ACHN (cell line): Measurements from ENCODE around the gene YPEL2.

Experiments used
- DNase-seq: peaks from one replicate; pipeline ENCODE4 v3.0.0-alpha.2; 2015
- in situ Hi-C: cut with HindIII; loops from 2 replicates; pipeline ENCODE4 v1.10.0; 2017; ENCODE audit warnings: low sequenced_read_pairs, low pct_ligation_motif_present, low pct_unique_long_range_greater_than_20kb

Gene YPEL2

GRCh38 chr17:59353106-59353854, 21.8 kb downstream of the YPEL2 start:
- no peak for DNase-seq
- in situ Hi-C loops, result no loop called here

DNA sequence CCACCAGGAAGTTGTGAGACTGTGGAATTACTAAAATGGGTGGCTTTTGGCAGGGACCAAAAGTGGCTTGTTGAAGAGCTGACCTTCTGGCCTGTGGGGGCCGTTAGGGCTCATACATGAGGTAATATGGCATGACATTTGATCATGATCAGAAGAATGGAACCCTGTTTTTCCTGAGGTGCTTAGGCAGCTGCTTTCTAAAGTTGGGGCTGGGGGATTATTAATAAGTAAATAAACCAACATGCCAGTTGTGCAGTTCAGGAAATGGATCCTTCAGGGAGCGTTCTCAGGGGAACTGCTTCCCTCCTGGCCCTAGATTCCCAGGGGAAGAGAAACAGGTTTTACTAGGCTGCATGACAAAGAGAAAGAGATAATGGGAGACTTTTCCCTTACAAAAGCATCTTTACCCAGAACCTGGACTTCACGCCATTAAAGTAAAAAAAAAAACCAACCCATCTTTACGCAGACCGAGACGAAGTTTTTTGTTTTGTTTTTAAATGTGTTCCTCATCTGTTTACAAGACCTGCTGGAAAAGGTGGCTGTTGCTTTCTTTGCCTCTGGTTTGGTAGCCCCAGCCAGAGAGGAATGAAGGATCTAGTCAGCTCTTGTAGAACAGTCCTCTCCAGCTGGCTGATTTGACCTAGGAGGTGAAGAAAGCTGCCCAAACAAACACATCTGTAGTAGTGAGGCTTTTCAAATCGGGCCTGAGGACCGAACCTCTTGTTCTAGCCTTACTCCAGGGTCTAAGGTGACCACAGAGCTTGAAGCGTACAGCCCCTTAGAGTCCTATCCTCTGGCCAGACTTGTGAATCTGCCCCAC, 22.7 kb downstream of the YPEL2 start:
- in situ Hi-C loops, result no loop called here
- DNase-seq, result no peak

- in situ Hi-C loops, result no loop called here
- DNase-seq, result no peak
Observed at GRCh38 chr17:59355030-59355701, 23.7 kb downstream of the YPEL2 start.

GRCh38 chr17:59355702-59356325, 24.4 kb downstream of the YPEL2 start:
- in situ Hi-C loops, result no loop called here
- no peak for DNase-seq

DNA sequence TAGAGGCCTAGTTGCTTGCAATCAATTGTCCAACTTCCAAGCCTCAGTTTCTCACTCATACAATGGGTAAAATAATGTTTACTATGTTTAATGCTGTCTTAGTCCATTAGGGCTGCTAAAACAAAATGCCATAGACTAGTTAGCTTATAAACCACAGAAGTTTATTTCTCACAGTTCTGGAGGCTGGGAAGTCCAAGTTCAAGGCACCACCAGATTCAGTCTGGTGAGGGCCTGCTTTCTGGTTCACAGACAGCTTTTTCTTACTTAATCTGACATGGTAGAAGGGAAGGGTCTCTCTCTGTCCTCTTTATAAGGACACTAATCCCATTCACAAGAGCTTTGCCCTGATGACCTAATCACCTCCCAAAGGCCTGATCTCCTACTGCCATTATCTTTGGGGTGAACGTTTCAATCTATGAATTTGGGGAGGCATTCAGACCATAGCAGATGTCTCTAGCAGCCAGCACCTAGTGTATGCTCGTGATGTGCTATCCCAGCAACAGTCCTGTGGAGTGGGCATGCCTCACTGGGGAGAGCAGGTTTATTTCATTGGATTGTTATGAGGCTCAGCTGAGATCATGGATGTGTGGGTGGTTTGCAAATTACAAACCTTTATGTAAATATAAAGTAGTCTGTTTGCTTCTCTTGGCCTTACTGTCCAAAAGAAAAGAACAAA, 25.2 kb downstream of the YPEL2 start:
- in situ Hi-C loops, result no loop called here
- DNase-seq, result no peak

DNA sequence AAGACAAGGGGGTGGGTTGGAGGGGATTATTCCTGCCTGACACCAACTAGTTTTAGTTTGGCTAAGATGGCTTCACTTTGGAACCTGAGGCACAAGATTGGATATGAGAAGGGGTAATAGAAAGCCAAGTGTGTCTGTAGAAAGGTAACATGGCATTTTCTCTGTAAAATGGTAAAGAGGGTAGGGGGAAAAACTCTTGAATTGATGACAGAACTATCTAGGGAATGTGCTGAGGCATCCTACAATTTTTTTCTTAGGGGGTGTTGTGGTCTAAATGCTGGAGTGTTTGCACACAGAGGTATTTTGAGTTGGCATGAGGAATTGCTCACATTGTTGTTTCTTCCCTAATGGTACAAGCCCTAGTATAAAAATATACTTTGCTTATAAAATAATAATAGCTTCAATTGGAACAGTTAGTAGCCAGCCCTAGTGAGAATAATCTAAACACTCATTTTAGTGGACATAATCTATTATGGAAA, 25.8 kb downstream of the YPEL2 start:
- DNase-seq, result no peak
- in situ Hi-C loops, result no loop called here

DNA sequence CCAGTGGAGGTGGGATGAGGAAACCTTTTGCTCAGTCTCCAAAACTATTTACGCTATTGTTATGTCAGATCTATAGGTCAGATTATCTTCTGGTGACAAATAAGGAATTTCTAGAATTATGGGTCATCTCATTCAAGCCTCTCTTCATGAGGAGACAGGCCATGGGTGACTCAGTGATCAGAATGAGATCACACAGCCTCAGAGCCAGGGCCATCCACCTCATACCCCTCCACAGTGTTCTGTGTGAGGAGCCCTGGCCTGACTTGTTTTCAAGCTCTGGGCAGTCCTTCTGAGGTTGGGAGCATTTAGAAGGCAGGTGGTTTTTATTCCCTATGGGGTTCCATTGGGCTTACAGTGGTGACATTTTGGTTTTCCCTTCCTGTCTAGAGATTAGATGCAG, 26.5 kb downstream of the YPEL2 start:
- DNase-seq, result no peak
- in situ Hi-C loops, result no loop called here

- no peak for DNase-seq
- in situ Hi-C loops, result no loop called here
Observed at GRCh38 chr17:59361386-59361785, 29.9 kb downstream of the YPEL2 start.

DNA sequence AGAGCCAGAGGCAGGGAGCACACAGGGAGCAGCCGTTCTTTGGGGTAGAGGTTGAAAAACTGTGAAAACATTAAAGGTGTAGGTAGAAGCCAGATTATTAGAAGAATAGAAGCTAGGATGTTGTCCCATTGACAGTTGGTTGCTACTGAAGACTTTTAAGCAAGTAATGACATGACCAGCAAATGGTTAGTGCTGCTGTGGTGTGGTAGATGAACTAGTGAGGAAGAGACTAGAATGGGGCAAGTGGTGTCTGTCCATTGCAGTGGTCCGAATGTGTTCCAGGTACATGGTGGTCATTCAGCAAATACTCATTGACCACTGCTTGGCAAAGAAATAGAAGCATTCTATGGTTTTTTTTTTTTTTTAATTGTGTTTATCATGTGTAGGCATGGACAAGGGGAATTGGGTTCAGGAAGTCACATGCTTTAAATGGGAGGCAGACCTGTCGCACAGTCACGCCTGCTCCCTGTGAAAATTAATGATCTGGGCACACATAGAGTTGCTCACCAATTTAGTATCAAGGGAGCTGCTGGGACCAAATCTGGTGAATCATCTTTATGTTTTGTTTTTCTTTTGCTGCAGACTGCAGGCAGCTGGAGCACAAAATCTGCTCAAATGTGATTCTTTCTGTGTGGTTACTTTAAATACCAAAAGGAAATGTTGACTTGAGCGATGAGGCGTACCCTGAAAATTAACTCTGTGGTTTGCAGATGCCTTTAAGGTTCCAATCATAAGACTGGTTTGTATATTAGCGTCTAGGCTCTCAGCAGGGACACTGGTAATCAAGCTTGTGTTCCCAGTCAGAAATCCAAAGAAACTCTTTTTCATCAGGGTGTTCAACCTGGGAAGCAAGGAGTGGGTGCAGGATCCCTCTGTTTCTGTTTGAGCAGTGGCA, 30.7 kb downstream of the YPEL2 start:
- DNase-seq, result peak; percentile 34
- in situ Hi-C loops, result no loop called here

DNA sequence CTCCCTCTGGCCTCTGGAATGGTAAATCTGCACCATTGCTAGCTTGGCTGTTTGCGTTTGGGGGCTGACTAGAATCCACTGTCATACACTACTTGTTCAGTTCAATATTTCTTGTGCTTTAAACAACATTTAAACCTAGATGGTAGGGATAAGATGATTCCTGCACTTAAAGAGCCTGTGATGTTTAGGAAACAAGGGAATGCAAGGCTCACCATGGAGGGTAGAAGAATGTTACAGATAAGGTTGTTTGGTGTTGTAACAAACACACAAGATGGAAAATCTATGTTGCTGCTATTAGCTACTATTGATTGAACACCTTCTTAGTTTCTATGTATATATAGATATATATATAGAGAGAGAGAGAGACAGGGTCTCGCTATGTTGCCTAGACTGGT, 31.4 kb downstream of the YPEL2 start:
- no peak for DNase-seq
- in situ Hi-C loops, result no loop called here

GRCh38 chr17:59365383-59365981, 34.0 kb downstream of the YPEL2 start:
- no peak for DNase-seq
- in situ Hi-C loops, result no loop called here

DNA sequence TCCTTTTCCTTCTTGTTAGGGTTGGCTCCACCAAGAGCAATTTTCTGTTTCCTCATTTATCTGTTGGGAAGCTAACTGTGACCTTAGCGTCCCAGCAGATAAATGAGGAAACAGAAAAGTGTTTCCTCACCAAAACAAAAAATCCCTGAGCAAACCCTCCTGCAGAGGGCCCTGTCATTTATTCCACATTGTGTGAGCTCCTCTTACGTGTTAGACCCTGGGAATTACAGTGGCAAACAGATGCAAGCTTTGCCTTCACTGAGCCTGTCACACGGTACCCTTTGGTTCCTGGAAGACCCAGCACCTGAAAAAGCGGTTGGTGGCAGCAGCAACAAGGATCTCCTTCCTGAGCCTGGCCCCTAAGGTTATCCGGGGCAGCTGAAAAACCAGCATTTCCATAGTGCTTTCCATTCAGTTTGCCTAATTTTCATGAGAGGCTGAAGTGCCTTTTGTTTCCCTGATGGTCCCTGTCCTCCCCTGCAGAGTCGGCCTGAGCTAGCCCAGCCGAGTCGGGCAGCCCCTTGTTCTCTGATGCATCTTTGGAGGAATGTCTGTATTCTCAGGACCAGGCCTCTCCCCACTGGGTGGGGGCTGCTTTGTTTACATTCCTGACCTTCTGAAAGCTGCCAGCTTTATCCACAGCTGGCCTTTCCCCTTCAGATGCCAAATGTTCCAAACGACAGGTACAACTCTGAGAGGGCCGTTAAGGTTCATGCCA, 34.7 kb downstream of the YPEL2 start:
- DNase-seq, result no peak
- in situ Hi-C loops, result no loop called here

GRCh38 chr17:59366773-59367656, 35.6 kb downstream of the YPEL2 start:
- DNase-seq, result peak; percentile 49
- in situ Hi-C loops, result no loop called here

DNA sequence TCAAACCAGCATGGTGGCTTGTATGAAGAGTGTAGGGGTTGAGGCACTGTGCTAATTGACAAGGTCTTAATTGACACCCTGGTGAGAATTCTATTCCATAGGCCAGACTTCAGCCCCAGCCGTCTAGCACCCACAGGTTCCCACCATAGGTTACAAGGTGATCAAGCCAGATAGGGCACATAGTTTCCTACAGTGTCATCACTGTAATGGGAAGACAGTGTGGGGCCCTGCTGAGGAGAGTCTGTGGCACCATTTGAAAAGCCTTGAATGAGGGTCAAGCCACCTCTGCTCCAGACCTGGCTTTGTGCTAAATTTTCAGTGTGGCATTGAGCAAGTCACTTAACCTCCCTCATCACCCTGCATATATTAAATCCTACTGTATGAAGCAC, 36.2 kb downstream of the YPEL2 start:
- in situ Hi-C loops, result no loop called here
- no peak for DNase-seq

- in situ Hi-C loops, result no loop called here
- DNase-seq, result no peak
Observed at GRCh38 chr17:59368218-59368857, 36.9 kb downstream of the YPEL2 start.
